Measurements from ENCODE around the gene ZDHHC18.

The ZDHHC18 gene

GRCh38 chr1:26826261-26827105 is at the start of gene ZDHHC18:
TSS of gene ZDHHC18 (plus strand) at chr1:26826688. CDS start at chr1:26826805, 117 bp downstream.
- DNase-seq: peak; percentile 82 to 87

GRCh38 chr1:26779098-26779668 is 47.3 kb upstream of the ZDHHC18 start:
- no peak for DNase-seq

DNA sequence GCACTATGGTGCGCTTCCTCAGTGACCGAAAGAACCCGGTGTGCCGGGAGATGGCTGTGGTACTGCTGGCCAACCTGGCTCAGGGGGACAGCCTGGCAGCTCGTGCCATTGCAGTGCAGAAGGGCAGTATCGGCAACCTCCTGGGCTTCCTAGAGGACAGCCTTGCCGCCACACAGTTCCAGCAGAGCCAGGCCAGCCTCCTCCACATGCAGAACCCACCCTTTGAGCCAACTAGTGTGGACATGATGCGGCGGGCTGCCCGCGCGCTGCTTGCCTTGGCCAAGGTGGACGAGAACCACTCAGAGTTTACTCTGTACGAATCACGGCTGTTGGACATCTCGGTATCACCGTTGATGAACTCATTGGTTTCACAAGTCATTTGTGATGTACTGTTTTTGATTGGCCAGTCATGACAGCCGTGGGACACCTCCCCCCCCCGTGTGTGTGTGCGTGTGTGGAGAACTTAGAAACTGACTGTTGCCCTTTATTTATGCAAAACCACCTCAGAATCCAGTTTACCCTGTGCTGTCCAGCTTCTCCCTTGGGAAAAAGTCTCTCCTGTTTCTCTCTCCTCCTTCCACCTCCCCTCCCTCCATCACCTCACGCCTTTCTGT is 46.0 kb upstream of the ZDHHC18 start:
- no peak for DNase-seq

GRCh38 chr1:26781206-26781825 is 45.2 kb upstream of the ZDHHC18 start:
- DNase-seq: no peak

DNA sequence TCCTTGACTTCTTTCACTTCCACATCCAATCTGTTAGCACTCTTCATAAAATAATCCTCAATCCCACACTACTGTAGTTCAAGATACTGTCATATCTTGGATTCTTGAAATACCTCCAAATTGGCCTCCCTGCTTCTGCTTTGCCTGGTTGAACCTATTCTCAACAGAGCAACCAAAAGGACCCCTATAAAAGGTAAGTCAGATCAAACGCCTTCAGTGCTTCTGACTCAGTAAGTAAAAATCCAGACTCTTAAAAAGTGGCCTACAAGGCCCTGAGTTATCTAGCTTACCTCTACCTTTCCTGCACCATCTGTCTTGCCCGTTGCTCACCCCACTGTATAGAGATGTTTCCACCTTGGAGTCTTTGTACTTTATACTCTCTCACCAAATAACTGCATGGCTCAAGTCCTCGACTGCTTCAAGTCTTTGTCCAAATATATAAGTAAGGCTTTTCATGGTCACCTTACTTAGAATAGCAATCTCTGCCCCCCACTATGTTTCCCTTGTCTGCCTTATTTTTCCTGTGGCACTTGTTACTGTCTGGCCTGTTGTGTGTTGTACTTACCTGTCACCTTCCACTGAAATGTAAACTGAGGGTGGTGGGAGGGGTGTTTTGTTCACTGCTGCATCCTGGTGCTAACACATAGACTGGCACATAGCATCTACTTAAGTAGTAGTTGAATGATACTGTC is 43.8 kb upstream of the ZDHHC18 start:
- DNase-seq: no peak

DNA sequence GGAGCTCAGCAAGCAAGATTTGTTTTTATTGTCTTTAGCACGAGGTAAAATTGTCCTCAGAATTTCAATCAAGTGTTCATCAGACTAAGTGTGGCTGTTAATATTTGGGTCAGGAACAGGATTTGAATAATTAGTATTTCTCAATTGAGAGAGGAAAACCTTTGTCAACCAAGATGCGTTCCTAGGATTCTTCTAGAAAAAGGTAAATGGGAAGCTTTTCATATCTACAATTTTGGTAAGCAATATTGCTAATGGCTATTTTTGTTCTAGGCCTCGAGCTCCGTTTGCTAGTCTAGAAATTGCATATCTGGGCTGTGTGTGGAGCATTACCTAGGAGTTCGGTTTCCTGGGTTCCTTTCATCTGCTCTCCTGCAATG is 42.9 kb upstream of the ZDHHC18 start:
- no peak for DNase-seq

- DNase-seq: no peak
These were observed 42.2 kb upstream of the ZDHHC18 start for GRCh38 chr1:26784023-26784871.

DNA sequence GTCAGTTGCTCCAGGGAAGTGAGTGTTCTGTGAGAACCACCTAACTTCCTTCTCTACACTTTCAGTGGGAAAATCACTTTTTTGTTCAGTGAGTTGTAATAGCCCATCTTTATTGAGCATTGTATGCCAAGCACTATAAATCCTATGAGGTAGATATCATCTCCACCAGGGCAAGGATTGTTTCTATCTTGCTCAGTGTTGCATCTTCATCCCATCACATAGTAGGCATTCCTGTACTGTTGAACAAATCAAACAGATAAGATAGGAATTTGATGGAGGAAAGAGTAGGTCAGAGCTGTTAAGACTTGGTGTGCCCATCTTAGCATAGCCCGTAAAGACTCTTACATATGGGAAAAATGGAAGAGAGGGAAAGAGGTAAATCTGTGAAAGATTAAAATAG is 41.6 kb upstream of the ZDHHC18 start:
- DNase-seq: no peak

- no peak for DNase-seq
These were observed 40.7 kb upstream of the ZDHHC18 start for GRCh38 chr1:26785611-26786436.

GRCh38 chr1:26786437-26787380 is 39.8 kb upstream of the ZDHHC18 start:
- peak; percentile 60 to 64 for DNase-seq

DNA sequence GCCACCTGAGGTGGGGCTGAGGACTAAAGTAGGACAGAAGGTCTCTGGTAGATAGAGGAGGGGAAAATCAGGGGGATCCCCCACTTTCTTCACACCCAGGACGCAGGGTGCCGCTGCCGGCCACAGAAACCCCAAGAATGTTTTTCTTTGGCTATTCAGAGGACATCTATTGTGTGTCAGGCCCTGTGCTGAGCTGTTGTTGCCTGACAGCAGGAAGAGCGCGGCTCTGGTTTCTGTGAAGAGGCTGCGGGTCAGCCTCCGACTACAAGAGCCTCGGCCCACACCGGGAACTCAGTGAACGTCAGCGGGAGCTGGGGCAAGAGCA is 39.1 kb upstream of the ZDHHC18 start:
- no peak for DNase-seq

GRCh38 chr1:26787706-26788514 is 38.6 kb upstream of the ZDHHC18 start, which contains the start of gene PIGV:
TSS of gene PIGV (plus strand) at chr1:26787950. CDS start at chr1:26790816, 2,866 bp downstream.
- peak; percentile 92 to 95 for DNase-seq

- no peak for DNase-seq
These were observed 38.0 kb upstream of the ZDHHC18 start for GRCh38 chr1:26788515-26788785.

GRCh38 chr1:26788836-26789611 is 37.5 kb upstream of the ZDHHC18 start:
- peak; percentile 85 to 90 for DNase-seq

DNA sequence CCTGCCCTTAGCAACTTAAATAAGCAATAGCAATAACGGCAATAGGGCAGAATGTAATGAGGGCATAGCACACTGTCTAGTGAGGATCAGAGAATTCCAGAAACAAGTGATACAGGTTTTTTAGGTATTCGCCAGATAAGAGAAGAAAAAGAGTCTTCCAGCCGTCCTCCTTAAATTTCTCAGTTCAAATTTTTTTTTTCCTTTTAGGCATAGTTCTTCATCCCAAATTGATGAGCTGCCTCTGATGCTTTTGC is 36.9 kb upstream of the ZDHHC18 start:
- no peak for DNase-seq

DNA sequence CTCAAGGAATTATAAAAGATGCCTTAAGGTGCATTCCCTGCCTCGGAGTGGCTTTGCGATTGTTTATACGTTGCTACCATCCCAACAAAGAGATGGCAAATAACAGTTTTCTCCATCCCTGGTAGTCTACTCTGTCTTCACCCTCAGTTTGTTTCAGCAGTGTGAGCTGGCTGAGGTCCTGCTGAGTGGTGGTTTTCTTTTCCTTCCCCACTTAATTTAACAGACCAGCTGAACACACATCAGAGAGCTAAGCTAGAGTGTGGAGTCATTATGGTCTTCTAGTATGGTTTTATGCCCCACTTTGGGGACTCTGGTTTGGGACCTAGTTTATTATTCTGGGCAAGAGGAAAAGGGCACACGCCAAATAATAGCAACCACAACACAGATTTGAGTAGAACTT is 36.6 kb upstream of the ZDHHC18 start:
- peak; percentile 44 to 53 for DNase-seq

GRCh38 chr1:26790551-26790953 is 35.9 kb upstream of the ZDHHC18 start:
- DNase-seq: peak; percentile 67 to 71

- DNase-seq: no peak
These were observed 35.3 kb upstream of the ZDHHC18 start for GRCh38 chr1:26791148-26791547.

GRCh38 chr1:26791626-26792025 is 34.9 kb upstream of the ZDHHC18 start:
- DNase-seq: no peak

Measured in activated T-cell treated with anti-CD3 and anti-CD28 coated beads, Interleukin-2, amount 50 U/mL, for 48 hours (primary cell).